Nephron (organoid): ENCODE results near the gene UBP1.

ENCODE experiments used
- H3K27ac Mint-ChIP-seq, 3 experiments: 2 replicates each; pipeline ENCODE4 v1.8.0; 2020; ENCODE audit warnings: mixed read lengths in 3 of 3, mild to moderate bottlenecking in 2 of 3, moderate library complexity in 1 of 3
- H3K27me3 Mint-ChIP-seq: 2 replicates; pipeline ENCODE4 v1.8.0; 2021; ENCODE audit warnings: low read depth, mild to moderate bottlenecking, moderate library complexity, mixed read lengths
- H3K36me3 Mint-ChIP-seq: 2 replicates; pipeline ENCODE4 v1.8.0; 2020; ENCODE audit warnings: low read depth, mixed read lengths
- H3K4me1 Mint-ChIP-seq: 2 replicates; pipeline ENCODE4 v1.8.0; 2020; ENCODE audit warnings: mixed read lengths
- H3K4me3 Mint-ChIP-seq, 3 experiments: 2 replicates each; pipeline ENCODE4 v1.8.0; 2020; ENCODE audit warnings: mild to moderate bottlenecking in 3 of 3, mixed read lengths in 3 of 3, moderate library complexity in 2 of 3
- H3K9me3 Mint-ChIP-seq: 2 replicates; pipeline ENCODE4 v1.8.0; 2020; ENCODE audit warnings: mixed read lengths
- TF ChIP-seq, protein P1 (sequence below), 3 experiments: fragments of 200-600 bp; sonication (generic); IDR thresholded peaks; one replicate each; pipeline ENCODE4 v1.5.0; 2021; ENCODE audit warnings: antibody characterized with exemption in 3 of 3; ENCODE audit not compliant: unreplicated experiment in 3 of 3

The UBP1 gene, protein sequence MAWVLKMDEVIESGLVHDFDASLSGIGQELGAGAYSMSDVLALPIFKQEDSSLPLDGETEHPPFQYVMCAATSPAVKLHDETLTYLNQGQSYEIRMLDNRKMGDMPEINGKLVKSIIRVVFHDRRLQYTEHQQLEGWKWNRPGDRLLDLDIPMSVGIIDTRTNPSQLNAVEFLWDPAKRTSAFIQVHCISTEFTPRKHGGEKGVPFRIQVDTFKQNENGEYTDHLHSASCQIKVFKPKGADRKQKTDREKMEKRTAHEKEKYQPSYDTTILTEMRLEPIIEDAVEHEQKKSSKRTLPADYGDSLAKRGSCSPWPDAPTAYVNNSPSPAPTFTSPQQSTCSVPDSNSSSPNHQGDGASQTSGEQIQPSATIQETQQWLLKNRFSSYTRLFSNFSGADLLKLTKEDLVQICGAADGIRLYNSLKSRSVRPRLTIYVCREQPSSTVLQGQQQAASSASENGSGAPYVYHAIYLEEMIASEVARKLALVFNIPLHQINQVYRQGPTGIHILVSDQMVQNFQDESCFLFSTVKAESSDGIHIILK

DNA sequence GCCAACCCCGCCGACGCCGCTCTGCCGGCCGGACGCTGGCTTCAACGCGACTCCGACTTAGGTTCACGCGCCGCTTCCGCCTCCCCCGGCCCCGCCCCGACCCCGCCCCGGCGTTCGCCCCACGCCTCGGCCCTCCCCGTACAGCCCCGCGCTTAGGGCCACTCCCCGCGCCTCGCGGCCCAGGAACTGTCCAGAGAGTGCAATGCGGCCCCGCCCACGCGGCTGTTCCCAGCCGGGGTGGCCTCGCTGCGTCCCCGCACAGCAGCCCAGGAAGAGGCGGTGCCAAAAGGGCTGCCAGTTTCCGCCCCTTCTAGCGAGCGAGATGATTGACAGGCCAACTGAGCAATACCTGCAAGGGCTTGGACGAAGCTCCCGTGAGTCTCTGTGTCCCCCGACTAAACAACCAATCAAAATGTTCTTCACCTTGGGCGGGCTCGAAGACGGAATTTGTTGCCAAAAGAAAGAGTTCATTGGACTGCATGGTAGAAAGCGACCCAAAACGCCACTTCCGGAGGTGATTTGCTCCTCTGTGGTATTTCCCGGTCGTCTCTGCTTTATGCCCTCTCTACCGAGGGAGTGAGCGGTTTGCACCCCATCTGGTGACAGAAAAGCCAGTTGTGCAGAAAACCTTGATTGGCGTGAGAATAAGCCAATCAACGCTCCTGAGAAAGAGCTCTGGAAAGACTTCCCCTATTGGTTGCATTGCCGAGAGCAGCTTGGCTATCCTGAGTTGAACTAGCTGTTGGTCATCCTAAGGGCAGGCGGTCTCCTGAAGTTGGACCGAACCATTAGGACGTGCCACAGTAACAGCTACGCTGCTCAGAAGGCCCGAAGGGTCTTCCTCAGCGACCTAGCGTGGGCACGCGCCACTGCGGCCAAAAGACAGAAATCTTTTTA lies at the start of gene UBP1:
TSS of gene UBP1 (minus strand) at position 78 of the 897 bp plus-strand sequence. CDS start 557 bp downstream, outside the sequence.
- TF ChIP-seq, protein P1, sequence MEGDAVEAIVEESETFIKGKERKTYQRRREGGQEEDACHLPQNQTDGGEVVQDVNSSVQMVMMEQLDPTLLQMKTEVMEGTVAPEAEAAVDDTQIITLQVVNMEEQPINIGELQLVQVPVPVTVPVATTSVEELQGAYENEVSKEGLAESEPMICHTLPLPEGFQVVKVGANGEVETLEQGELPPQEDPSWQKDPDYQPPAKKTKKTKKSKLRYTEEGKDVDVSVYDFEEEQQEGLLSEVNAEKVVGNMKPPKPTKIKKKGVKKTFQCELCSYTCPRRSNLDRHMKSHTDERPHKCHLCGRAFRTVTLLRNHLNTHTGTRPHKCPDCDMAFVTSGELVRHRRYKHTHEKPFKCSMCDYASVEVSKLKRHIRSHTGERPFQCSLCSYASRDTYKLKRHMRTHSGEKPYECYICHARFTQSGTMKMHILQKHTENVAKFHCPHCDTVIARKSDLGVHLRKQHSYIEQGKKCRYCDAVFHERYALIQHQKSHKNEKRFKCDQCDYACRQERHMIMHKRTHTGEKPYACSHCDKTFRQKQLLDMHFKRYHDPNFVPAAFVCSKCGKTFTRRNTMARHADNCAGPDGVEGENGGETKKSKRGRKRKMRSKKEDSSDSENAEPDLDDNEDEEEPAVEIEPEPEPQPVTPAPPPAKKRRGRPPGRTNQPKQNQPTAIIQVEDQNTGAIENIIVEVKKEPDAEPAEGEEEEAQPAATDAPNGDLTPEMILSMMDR (IDR thresholded peaks at IDR 0.05; ENCODE audit: unreplicated experiment in 3 of 3) = no peak
- Mint-ChIP-seq H3K4me1 (peaks cover 37% of the 10 kb centered on the region), H3K27ac (peak within 1 kb of the TSS; percentile 99 to 100 (median 99)), H3K4me3 (peak within 1 kb of the TSS; percentile 99 to 100 (median 99)), H3K36me3 (no peaks in the 10 kb centered on the region), H3K9me3 (no peaks in the 10 kb centered on the region), H3K27me3 (no peaks in the 10 kb centered on the region)

DNA sequence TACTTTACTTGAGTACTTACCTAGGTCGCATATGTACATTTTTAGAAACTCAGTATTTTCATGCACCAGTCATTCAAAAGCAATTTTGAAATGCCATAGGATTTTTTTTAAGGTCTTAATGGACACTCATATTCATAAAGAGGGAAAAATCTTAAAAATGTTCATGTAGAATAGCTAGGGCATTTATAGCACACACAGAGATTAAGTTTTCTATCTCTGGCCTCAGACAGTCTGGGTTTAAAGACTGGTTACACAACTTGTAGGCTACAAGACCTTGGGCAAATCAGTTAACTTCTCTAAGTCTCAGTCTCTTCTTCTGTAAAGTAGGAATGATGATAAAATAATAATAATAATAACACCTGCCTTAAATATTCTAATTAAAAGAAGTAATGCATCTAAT lies 48.5 kb upstream of the UBP1 start:
- no peak overlapping the region for H3K4me3 Mint-ChIP-seq
- H3K27ac Mint-ChIP-seq = no peak overlapping the region
- no peaks in the 10 kb centered on the region for H3K9me3 Mint-ChIP-seq
- no peaks in the 10 kb centered on the region for H3K36me3 Mint-ChIP-seq
- no peaks in the 10 kb centered on the region for H3K4me1 Mint-ChIP-seq
- H3K27me3 Mint-ChIP-seq = no peaks in the 10 kb centered on the region
- TF ChIP-seq, protein P1 (IDR thresholded peaks at IDR 0.05; ENCODE audit: unreplicated experiment in 3 of 3) = no peak

DNA sequence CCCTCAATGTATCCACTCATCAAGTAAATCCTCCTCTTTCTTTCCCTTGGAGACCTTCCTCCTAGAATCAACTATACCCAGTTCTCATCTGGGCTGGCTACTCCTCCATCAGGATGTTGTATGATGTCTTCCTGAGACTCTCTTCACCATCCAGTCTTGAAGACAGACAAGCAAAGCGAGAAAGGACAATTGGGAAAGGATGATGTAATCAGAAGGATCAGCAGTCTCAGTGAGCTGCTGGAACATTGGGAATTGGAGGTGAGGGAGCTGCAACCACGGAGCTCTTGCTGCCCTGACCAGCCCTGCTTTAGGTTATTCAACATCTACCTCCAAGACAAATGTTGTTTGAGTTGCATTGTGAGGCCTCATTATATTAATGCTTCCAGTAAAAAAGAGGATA lies 48.0 kb upstream of the UBP1 start:
- TF ChIP-seq, protein P1 (IDR thresholded peaks at IDR 0.05; ENCODE audit: unreplicated experiment in 3 of 3) = no peak
- Mint-ChIP-seq H3K4me3 (no peak overlapping the region), H3K27ac (no peak overlapping the region), H3K36me3 (no peaks in the 10 kb centered on the region), H3K27me3 (no peaks in the 10 kb centered on the region), H3K4me1 (no peaks in the 10 kb centered on the region), H3K9me3 (no peaks in the 10 kb centered on the region)

DNA sequence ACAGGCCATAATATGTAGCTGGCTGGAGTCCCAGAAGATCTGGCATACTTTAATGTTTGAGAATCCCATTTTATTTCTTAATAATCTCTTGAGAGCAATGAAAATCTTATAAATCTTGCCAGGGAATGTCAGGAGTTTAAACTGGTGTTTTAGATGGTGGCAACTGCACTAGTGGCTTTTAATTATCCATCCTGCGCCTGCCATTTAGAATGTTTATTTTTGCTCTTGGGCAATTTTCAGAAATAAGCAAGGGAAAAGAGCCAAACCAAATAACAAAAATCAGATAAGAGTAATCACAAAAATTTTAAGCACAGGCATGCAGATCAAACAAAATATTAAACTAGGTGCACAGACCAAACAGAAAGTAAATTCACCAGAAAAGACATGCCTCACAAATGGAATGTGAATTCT lies 41.9 kb upstream of the UBP1 start:
- Mint-ChIP-seq H3K27me3 (no peaks in the 10 kb centered on the region), H3K9me3 (peaks cover 17% of the 10 kb centered on the region), H3K27ac (peak overlapping the region; percentile 5 to 44 (median 42)), H3K4me3 (no peak overlapping the region), H3K36me3 (peaks cover 5% of the 10 kb centered on the region), H3K4me1 (peaks cover 10% of the 10 kb centered on the region)
- TF ChIP-seq, protein P1 (IDR thresholded peaks at IDR 0.05; ENCODE audit: unreplicated experiment in 3 of 3) = no peak

DNA sequence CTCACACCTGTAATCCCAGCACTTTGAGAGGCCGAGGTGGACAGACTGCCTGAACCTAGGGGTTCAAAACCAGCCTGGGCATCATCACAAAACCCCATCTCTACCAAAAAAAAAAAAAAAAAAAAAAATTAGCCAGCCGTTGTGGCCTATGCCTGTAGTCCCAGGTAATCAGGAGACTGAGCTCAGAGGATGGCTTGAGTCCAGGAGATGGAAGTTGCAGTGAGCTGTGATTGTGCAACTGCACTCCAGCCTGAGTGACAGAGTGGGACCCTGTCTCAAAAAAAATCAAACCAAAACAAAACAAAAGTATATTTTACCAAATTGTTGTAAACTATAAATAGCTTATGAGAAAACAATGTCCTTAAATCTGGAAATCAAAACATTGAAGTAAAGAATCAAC lies 34.7 kb upstream of the UBP1 start:
- Mint-ChIP-seq H3K9me3 (peaks cover 12% of the 10 kb centered on the region), H3K36me3 (peaks cover 4% of the 10 kb centered on the region), H3K27ac (no peak overlapping the region), H3K4me1 (no peaks in the 10 kb centered on the region), H3K4me3 (no peak overlapping the region), H3K27me3 (no peaks in the 10 kb centered on the region)
- TF ChIP-seq, protein P1 (IDR thresholded peaks at IDR 0.05; ENCODE audit: unreplicated experiment in 3 of 3) = no peak
